HEK293T (cell line): ENCODE measurements around the gene KCND2.

Experiments
- CTBP1 ChIP-seq: fragments of 450-650 bp; IDR thresholded peaks from 2 replicates; pipeline ENCODE4 v1.6.1; 2016; ENCODE audit warnings: borderline replicate concordance
- ELF4 ChIP-seq: fragments of 450-650 bp; IDR thresholded peaks from 2 replicates; pipeline ENCODE4 v1.6.1; 2017; ENCODE audit warnings: antibody characterized with exemption
- FOXK2 ChIP-seq: fragments of 450-650 bp; IDR thresholded peaks from 2 replicates; pipeline ENCODE4 v1.6.1; 2016; ENCODE audit warnings: mild to moderate bottlenecking
- FOXM1 ChIP-seq: fragments of 450-650 bp; IDR thresholded peaks from 2 replicates; pipeline ENCODE4 v1.6.1; 2017; ENCODE audit warnings: mild to moderate bottlenecking, borderline replicate concordance
- L3MBTL2 ChIP-seq: fragments of 450-650 bp; conservative IDR thresholded peaks from 2 replicates; pipeline ENCODE4 v1.6.1; 2016; ENCODE audit warnings: mild to moderate bottlenecking
- LEF1 ChIP-seq: fragments of 450-650 bp; IDR thresholded peaks from 2 replicates; pipeline ENCODE4 v1.6.1; 2017; ENCODE audit warnings: mild to moderate bottlenecking, borderline replicate concordance
- SP1 ChIP-seq: fragments of 450-650 bp; IDR thresholded peaks from 2 replicates; pipeline ENCODE4 v1.6.1; 2017
- SUZ12 ChIP-seq: fragments of 450-650 bp; IDR thresholded peaks from 2 replicates; pipeline ENCODE4 v1.6.1; 2016; ENCODE audit warnings: mild to moderate bottlenecking
- TARDBP ChIP-seq: fragments of 450-650 bp; IDR thresholded peaks from 2 replicates; pipeline ENCODE4 v1.6.1; 2016
- ZNF384 ChIP-seq: fragments of 450-650 bp; IDR thresholded peaks from 2 replicates; pipeline ENCODE4 v1.6.1; 2016

- TF ChIP-seq SP1 (no peak), FOXM1 (no peak), ELF4 (no peak), SUZ12 (no peak), TARDBP (no peak), ZNF384 (no peak), FOXK2 (no peak), L3MBTL2 (no peak), CTBP1 (no peak), LEF1 (no peak)
Observed at GRCh38 chr7:120564145-120564544, 291.2 kb downstream of the KCND2 start.
